Loucy (cell line): ENCODE results near the gene BRIX1.

Source experiments
- H2AFZ ChIP-seq: fragments of 200-600 bp; sonication (generic); 2 replicates; pipeline ENCODE4 v1.6.0; 2016; ENCODE audit warnings: antibody characterized with exemption, mild to moderate bottlenecking, low read length, moderate library complexity
- H3F3A ChIP-seq: fragments of 200-600 bp; 2 replicates; pipeline ENCODE4 v1.6.0; 2016; ENCODE audit warnings: antibody characterized with exemption, low read depth, mild to moderate bottlenecking
- H3K27me3 ChIP-seq: fragments of 200-600 bp; sonication (generic); 2 replicates; pipeline ENCODE4 v1.6.1; 2014; ENCODE audit warnings: low read length, mild to moderate bottlenecking; ENCODE audit not compliant: insufficient read depth, poor library complexity, severe bottlenecking
- H3K36me3 ChIP-seq: fragments of 200-600 bp; sonication (generic); 2 replicates; pipeline ENCODE4 v1.6.1; 2016; ENCODE audit warnings: low read length; ENCODE audit not compliant: insufficient read depth
- H3K4me1 ChIP-seq: fragments of 200-600 bp; sonication (generic); 2 replicates; pipeline ENCODE4 v1.5.1; 2014; ENCODE audit warnings: low read length, mild to moderate bottlenecking; ENCODE audit not compliant: insufficient read depth, poor library complexity, severe bottlenecking
- H3K4me2 ChIP-seq: fragments of 200-600 bp; sonication (generic); 2 replicates; pipeline ENCODE4 v1.6.0; 2014; ENCODE audit warnings: antibody characterized with exemption, low read length, low read depth, mild to moderate bottlenecking; ENCODE audit not compliant: poor library complexity, severe bottlenecking
- H3K4me3 ChIP-seq: fragments of 200-600 bp; sonication (generic); 2 replicates; pipeline ENCODE4 v1.5.1; 2014; ENCODE audit warnings: low read length, mild to moderate bottlenecking, mixed read lengths; ENCODE audit not compliant: poor library complexity, severe bottlenecking
- H3K79me2 ChIP-seq: fragments of 200-600 bp; sonication (generic); 2 replicates; pipeline ENCODE4 v1.6.1; 2014; ENCODE audit warnings: low read length; ENCODE audit not compliant: insufficient read depth
- H3K9ac ChIP-seq: fragments of 200-600 bp; sonication (generic); 2 replicates; pipeline ENCODE4 v1.6.0; 2014; ENCODE audit warnings: mild to moderate bottlenecking, low read depth, low read length, moderate library complexity; ENCODE audit not compliant: poor library complexity, severe bottlenecking
- H3K9me2 ChIP-seq: fragments of 200-600 bp; sonication (generic); replicated peaks from 2 replicates; pipeline ENCODE4 v1.6.1; 2016; ENCODE audit warnings: low read depth, low read length, mixed read lengths
- H3K9me3 ChIP-seq: fragments of 200-600 bp; sonication (generic); 2 replicates; pipeline ENCODE4 v1.6.1; 2014; ENCODE audit warnings: mild to moderate bottlenecking, antibody characterized with exemption, low read length, low read depth; ENCODE audit not compliant: insufficient read depth
- H4K20me1 ChIP-seq: fragments of 200-600 bp; sonication (generic); 2 replicates; pipeline ENCODE4 v1.6.0; 2014; ENCODE audit warnings: antibody characterized with exemption, low read length, mild to moderate bottlenecking; ENCODE audit not compliant: insufficient read depth, poor library complexity, severe bottlenecking
- EZH2phosphoT487 ChIP-seq: fragments of 200-600 bp; IDR thresholded peaks from 2 replicates; pipeline ENCODE4 v1.6.1; 2018; ENCODE audit warnings: antibody characterized with exemption, mild to moderate bottlenecking, moderate library complexity, borderline replicate concordance
- TF ChIP-seq, protein P1 (sequence below): fragments of 200-600 bp; sonication (generic); conservative IDR thresholded peaks from 2 replicates; pipeline ENCODE4 v1.5.1; 2014; ENCODE audit warnings: mild to moderate bottlenecking, antibody characterized with exemption, low read length

The BRIX1 gene

DNA sequence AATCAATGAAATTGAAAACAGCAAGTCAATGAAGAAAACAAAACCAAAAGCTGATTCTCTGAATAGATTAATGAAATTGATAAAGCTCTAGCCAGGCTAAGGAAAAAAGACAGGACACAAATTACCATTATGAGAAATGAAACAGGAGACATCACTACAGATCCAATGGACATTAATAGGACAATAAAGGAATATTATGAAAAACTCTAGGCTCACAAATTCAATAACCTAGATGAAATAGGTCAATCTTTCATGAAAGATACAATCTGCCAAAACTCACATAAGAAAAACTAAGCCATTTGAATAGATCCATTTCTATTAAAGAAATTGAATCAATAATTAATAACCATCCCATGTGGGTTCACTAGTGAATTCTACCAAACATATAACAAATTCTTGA, 39.2 kb upstream of the BRIX1 start:
- Histone ChIP-seq H3K9me2 (no peaks in the 10 kb centered on the region), H3F3A (no peaks in the 10 kb centered on the region), H3K4me1 (no peaks in the 10 kb centered on the region), H3K36me3 (no peaks in the 10 kb centered on the region), H3K9ac (no peak overlapping the region), H4K20me1 (no peaks in the 10 kb centered on the region), H3K9me3 (peaks cover 12% of the 10 kb centered on the region; the same call in 1 of the 2 replicates), H2AFZ (no peak overlapping the region), H3K79me2 (no peaks in the 10 kb centered on the region), H3K27me3 (no peaks in the 10 kb centered on the region), H3K4me2 (no peak overlapping the region), H3K4me3 (no peak overlapping the region)
- TF ChIP-seq, protein P1, sequence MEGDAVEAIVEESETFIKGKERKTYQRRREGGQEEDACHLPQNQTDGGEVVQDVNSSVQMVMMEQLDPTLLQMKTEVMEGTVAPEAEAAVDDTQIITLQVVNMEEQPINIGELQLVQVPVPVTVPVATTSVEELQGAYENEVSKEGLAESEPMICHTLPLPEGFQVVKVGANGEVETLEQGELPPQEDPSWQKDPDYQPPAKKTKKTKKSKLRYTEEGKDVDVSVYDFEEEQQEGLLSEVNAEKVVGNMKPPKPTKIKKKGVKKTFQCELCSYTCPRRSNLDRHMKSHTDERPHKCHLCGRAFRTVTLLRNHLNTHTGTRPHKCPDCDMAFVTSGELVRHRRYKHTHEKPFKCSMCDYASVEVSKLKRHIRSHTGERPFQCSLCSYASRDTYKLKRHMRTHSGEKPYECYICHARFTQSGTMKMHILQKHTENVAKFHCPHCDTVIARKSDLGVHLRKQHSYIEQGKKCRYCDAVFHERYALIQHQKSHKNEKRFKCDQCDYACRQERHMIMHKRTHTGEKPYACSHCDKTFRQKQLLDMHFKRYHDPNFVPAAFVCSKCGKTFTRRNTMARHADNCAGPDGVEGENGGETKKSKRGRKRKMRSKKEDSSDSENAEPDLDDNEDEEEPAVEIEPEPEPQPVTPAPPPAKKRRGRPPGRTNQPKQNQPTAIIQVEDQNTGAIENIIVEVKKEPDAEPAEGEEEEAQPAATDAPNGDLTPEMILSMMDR, result no peak
- no peak for TF ChIP-seq EZH2phosphoT487

DNA sequence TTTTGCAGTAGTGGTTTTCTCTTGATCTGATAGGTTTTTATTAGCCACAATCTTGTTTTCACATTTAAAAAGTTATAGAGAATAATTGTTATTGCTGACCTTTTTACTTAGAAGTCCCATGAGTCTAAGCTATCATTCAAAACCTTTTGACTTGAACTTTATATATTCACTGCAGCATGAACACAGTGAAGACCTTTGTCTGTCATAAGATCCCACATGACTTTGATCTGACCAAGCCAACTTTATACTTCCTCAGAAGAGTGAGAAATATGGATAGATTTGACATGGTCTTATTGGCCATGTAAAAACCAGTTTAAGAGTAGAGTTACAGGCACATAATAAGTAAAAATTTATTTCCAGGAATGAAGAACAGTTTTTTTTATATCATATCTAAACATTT, 34.3 kb upstream of the BRIX1 start:
- no peaks in the 10 kb centered on the region for H3K36me3 ChIP-seq
- H3K9me3 ChIP-seq, result peaks cover 11% of the 10 kb centered on the region; the same call in 1 of the 2 replicates
- H2AFZ ChIP-seq, result no peak overlapping the region
- TF ChIP-seq, protein P1, result no peak
- no peak for TF ChIP-seq EZH2phosphoT487
- H3K4me2 ChIP-seq, result no peak overlapping the region
- H4K20me1 ChIP-seq, result no peaks in the 10 kb centered on the region
- H3F3A ChIP-seq, result no peaks in the 10 kb centered on the region
- no peaks in the 10 kb centered on the region for H3K9me2 ChIP-seq
- H3K9ac ChIP-seq, result no peak overlapping the region
- H3K27me3 ChIP-seq, result no peaks in the 10 kb centered on the region
- no peaks in the 10 kb centered on the region for H3K4me1 ChIP-seq
- no peaks in the 10 kb centered on the region for H3K79me2 ChIP-seq
- no peak overlapping the region for H3K4me3 ChIP-seq

DNA sequence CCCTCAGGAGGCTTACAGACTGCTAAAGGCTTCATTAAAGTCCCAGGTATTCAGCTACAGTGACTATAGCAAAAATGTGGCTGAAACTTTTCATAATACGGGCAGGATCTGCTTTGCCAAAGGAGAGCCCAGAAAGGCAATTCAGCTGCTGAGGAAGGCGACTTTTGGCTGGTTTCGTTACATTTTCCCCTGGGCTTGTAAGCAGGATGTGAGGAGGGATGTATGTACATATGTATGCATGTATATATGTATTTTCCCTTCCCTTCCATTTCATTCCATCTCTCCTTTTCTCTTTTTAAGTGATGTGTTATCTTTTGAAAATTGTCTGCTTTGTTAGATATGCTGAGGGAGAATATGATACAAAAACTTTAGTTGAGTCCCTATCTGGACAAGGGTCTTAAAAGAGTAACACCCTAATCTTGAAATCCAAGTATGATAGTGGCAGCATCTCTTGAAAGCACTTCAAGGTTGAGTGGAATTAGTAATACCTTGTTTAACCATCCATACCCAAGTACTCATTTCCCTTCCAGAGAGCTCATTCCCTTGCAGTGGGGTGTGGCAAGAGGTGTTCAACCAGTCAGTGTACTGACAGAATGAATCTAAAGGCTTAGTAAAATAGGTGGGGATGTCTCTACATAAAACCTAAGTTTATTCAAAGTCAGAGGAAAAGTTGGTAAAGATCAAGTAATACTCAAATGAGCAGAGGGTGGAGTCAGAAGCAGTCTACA, 29.0 kb upstream of the BRIX1 start:
- Histone ChIP-seq H2AFZ (no peak overlapping the region), H3K27me3 (no peaks in the 10 kb centered on the region), H3K9me2 (no peaks in the 10 kb centered on the region), H3K9me3 (no peaks in the 10 kb centered on the region), H3K79me2 (no peaks in the 10 kb centered on the region), H4K20me1 (no peaks in the 10 kb centered on the region), H3K4me1 (no peaks in the 10 kb centered on the region), H3K4me3 (no peak overlapping the region), H3K4me2 (no peak overlapping the region), H3K36me3 (no peaks in the 10 kb centered on the region), H3F3A (no peaks in the 10 kb centered on the region), H3K9ac (no peak overlapping the region)
- TF ChIP-seq, protein P1, result no peak
- no peak for TF ChIP-seq EZH2phosphoT487
